ENCODE results near the gene SLC34A3.

SLC34A3 gene

GRCh38 chr9:137195525-137196220 is 35.0 kb upstream of the SLC34A3 start:
- DNase-seq (ENCODE audit: low read depth in 2 of 2) = no peak

- no peak for DNase-seq (ENCODE audit: low read depth in 2 of 2)
Measured at GRCh38 chr9:137198051-137198901, 32.4 kb upstream of the SLC34A3 start.

GRCh38 chr9:137198902-137199283 is 31.8 kb upstream of the SLC34A3 start:
- DNase-seq (ENCODE audit: low read depth in 2 of 2) = no peak

GRCh38 chr9:137199411-137200121 is 31.1 kb upstream of the SLC34A3 start:
- DNase-seq (ENCODE audit: low read depth in 2 of 2) = no peak

DNA sequence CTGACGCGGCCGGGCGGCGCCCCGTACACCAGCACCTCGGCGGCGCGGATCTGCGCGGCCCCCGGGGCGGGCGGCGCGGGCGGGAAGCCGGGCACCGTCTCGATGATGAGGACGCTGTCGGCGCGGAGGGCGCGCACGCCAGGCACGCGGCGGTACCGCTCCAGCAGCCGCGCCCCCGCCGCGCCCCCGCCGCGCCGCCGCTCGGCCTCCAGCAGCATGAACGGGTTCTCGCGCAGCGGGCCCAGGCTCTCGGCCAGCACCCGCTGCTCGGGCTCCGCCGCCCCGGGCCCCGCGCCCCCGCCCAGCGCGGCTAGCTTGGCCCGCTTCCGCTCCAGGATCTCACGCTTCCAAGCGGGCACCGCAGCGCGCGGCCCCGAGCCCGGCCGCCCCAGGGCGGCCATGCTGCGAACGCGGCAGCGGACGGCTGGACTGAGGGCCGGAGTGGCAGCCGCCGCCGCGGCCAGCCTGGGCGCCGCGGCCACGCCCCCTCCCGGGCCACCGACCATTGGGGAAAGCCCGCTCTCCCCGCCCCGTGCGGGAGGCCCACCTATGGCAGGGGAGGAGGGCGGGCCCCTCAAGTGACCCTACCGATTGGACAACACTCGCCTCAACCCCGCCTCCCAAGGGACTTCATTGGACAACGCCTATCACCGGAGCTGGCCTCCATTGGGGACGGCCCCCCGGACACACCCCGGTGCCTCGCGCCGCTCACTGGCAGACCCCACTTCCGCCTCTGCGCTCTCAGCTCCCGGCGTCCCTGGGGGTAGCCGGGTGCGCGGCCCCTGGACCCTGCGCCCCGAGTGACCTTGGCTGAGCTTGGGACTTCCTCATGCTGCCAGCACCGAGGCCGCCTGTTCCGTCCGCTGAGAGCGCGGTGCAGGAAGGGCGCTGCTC is 30.1 kb upstream of the SLC34A3 start, which contains the start of gene TPRN:
Gene TPRN, minus strand, starts transcription at position 431 of the 894 bp plus-strand sequence. Its CDS starts 30 bp downstream, at position 401.
- DNase-seq (ENCODE audit: low read depth in 2 of 2) = peak; percentile 95 to 99

DNA sequence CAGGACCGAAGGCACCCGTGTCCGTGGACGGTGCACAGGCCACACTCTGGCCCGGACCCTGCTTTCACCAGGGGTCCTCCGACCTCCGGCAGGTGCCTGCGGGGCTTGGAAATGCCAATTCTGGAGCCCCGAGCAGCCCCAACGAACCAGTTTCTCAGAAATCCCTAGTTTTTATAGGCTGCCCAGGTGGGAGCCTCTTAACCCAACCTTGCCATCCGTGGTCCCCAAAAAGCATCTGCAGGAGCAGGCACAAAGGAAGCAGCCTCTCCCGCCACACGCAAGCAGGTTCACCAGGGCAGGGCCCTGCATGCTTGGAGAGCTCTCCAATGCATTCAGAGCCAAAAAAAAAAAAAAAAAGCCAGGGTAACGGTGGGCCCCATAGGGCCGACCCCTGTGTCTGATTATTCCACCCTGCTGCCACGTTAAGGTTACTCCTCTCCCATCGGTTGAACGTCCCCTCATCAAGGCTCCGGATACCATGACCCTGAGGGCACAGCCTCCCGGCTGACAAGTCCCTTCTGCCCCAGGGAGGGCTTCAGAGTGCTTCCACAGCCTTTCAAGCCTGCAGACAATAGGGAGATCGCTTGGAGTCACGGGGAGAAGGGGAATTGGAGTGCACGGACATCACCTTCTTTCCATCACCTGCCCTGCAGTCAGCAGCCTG is 29.4 kb upstream of the SLC34A3 start:
- no peak for DNase-seq (ENCODE audit: low read depth in 2 of 2)

- DNase-seq (ENCODE audit: low read depth in 2 of 2) = no peak
Measured at GRCh38 chr9:137202966-137203365, 27.7 kb upstream of the SLC34A3 start.

DNA sequence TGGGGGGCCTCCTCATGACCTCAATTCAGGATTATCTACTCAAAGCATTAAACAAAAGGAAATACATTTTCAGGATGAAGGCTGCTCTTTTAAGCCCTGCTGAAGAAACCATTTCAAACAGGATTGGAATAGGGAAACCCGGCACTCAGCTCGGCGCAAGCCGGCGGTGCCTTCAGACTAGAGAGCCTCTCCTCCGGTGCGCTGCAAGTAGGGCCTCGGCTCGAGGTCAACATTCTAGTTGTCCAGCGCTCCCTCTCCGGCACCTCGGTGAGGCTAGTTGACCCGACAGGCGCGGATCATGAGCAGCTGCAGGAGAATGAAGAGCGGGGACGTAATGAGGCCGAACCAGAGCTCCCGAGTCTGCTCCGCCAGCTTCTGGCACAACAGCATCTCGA is 26.0 kb upstream of the SLC34A3 start:
- DNase-seq (ENCODE audit: low read depth in 2 of 2) = no peak

- peak; percentile 87 to 93 for DNase-seq (ENCODE audit: low read depth in 2 of 2)
Measured at GRCh38 chr9:137205126-137206069, 25.3 kb upstream of the SLC34A3 start, which contains the start of the genes NDOR1 and TMEM203. TSS of gene NDOR1 (plus strand) at chr9:137205700. CDS start at chr9:137205778, 78 bp downstream. TSS of gene TMEM203 (minus strand) at chr9:137205648. CDS start at chr9:137205414, 234 bp downstream.

- no peak for DNase-seq (ENCODE audit: low read depth in 2 of 2)
Measured at GRCh38 chr9:137206602-137207001, 24.1 kb upstream of the SLC34A3 start.

GRCh38 chr9:137211532-137211931 is 19.2 kb upstream of the SLC34A3 start:
- DNase-seq (ENCODE audit: low read depth in 2 of 2) = no peak

GRCh38 chr9:137212520-137212919 is 18.2 kb upstream of the SLC34A3 start:
- DNase-seq (ENCODE audit: low read depth in 2 of 2) = no peak

DNA sequence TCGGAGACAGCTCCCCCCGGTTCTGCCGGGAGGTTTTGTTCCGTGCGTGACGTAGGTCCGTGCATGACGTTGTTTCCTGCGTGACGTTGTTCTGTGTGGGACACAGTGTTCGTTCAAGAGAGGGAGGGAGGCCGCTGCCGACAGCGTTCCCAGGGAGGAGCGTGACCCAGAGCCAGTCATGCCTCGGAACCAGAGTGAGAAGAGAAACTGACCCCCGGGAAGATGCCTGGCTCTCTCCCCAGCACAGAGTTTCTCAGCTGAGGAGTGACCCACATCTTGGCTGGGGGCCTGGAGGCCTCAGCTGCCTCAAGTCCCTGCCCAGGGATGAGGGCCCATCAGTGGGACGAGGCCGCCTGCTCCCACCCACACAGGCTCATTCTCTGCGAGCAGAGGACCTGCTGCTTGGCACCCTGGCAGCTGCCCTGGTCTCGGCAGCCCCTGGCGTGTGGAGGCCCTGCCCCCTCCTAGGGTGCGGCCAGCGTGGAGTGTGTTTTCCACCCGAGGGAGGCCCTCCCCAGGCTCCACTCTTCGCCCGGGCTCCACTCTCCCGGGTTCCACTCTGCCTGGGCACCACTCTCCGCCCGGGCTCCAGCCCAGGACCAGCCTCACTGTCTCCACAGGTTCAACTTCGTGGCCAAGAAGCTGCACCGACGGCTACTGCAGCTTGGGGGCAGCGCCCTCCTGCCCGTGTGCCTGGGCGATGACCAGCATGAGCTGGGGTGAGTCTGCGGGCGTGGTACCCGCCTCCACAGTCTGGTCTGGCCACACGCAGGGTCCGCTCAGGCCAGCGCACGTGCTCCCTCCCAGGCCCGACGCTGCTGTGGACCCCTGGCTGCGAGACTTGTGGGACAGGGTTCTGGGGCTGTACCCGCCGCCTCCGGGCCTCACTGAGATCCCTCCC is 17.3 kb upstream of the SLC34A3 start:
- DNase-seq (ENCODE audit: low read depth in 2 of 2) = no peak

GRCh38 chr9:137214620-137215019 is 16.1 kb upstream of the SLC34A3 start:
- DNase-seq (ENCODE audit: low read depth in 2 of 2) = no peak

DNA sequence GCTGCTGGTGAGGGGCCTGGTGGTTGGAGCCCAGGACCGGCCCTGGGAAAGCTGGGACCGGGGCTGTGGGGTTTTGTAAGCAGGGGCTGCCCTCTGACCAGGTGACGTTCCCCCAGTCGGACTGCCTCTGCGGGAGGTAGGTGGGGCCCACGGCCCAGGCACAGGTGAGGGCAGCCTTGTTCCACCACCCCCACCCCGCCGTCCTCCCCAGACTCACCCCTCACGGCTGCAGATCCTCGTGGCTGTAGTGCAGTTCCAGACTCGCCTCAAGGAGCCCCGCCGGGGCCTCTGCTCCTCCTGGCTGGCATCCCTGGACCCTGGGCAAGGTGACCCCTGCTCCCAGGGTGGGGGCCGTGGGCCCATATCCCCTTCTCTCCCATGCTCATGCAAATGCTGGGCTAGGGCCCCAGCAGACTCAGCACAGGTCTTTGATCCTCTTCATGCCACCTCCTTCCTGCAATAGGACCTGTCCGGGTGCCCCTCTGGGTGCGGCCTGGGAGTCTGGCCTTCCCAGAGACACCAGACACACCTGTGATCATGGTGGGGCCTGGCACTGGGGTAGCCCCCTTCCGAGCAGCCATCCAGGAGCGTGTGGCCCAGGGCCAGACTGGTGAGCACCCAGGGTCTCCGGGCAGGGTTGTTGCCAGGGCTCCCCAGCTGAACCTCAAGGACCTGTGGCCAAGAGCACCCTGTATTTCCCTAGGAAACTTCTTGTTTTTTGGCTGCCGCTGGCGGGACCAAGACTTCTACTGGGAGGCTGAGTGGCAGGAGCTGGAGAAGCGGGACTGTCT is 15.3 kb upstream of the SLC34A3 start:
- no peak for DNase-seq (ENCODE audit: low read depth in 2 of 2)

DNA sequence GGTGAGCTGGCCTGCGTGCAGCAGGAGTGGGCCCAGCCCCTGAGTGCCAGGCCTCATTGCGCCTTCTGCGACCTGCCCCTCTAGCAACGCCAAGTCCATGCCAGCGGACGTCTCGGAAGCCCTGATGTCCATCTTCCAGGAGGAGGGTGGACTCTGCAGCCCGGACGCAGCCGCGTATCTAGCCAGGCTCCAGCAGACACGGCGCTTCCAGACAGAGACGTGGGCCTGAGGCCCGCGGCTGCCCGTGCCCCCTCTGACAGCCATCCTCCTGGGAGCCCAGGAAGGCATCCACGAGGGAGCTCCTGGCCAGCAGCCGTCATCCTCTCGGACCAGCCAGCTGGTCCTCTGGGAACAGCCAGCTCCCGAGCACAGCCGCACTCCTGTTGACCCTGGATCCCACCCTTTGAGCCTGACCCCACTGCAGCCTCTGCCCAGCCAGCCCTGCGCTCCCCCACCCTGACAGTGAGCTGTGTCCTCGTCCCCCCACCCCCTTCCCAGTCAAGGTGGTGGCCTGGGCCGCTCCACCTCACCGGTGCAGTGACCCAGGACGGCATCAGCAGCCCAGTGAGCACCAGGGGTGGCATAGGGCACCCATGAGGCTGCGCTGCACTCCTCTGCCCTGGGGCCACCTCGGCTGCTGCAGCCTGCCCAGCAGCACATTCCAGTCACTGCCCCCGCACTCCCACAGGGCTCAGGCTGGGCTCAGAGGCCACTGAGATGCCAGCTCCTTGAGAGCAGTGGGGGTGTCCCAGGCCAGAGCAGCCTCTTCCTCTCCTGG is 14.3 kb upstream of the SLC34A3 start:
- DNase-seq (ENCODE audit: low read depth in 2 of 2) = no peak

All from stimulated activated CD4-positive, alpha-beta T cell treated with anti-CD3 and anti-CD28 coated beads, Interleukin-15, amount 100 ng/mL, for 48 hours (primary cell).